Endothelial cell of hepatic sinusoid (primary cell): Measurements from ENCODE around the gene PLEKHG7.

ENCODE experiments used
- in situ Hi-C: cut with HindIII; loops from 2 replicates; pipeline ENCODE4 v1.10.0; 2017; ENCODE audit warnings: low sequenced_read_pairs

The PLEKHG7 gene

DNA sequence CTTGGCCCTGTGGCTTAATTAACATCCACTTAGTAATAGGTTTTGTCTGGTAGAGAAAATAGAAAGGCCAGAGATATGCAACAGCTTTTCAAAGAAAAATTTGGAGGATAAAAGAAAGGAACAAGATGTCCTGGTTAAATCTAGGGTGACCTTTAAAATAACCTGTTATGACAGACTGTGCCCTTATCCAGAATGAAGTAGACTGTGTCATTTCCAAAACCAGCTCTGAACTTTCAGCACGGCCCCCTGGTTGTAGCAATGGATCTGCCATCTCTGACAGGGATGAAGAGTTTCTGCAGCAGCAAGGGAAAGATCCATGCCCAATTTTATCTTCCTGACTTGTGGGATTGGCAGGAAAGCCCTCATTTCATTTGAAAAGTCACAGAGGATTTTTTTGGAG is 5.1 kb downstream of the PLEKHG7 start:
- in situ Hi-C loops, result no loop called here

- in situ Hi-C loops, result no loop called here
Observed at GRCh38 chr12:92715625-92716024, 12.8 kb downstream of the PLEKHG7 start.

- in situ Hi-C loops, result no loop called here
Observed at GRCh38 chr12:92717202-92717601, 14.4 kb downstream of the PLEKHG7 start.

- in situ Hi-C loops, result no loop called here
Observed at GRCh38 chr12:92718483-92718990, 15.7 kb downstream of the PLEKHG7 start.

GRCh38 chr12:92719674-92720073 is 16.9 kb downstream of the PLEKHG7 start:
- in situ Hi-C loops, result no loop called here

- in situ Hi-C loops, result no loop called here
Observed at GRCh38 chr12:92721130-92721529, 18.3 kb downstream of the PLEKHG7 start.

DNA sequence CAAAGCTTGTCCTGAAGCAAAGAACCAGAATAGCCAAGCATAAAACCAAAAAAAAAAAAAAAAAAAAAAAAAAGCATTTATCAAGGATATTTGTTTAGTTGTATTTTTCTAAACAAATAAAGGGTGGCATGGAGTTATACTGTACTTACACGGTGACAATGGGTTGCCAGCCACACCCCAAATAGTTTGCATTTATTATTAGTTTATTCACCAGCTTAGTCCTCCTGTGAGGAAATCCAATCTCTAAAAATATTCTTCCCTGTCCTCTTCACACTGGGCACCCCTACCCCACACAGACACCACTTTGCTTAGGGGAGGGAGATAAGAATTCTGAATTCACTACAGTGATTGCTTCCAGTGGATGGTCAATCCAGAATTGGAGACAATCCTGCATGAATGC is 18.9 kb downstream of the PLEKHG7 start:
- in situ Hi-C loops, result no loop called here

DNA sequence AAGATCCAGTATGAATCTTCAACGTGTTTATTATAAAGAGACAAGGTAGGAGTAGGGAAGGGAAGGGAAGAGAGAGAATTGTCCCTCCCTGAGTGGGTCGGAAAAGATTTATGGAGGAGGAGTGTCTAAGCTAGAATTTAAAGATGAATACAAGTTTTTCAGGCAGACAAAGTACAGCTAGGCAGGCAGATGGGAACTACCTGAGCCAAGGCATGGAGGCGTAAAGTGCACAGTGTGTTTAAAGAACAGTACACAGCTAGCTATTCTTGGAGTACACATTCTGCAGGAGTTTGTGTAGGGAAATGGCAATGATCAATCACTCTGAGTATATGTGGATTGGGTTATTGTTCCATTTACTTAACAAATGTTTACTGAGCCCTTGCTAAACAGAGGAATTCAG is 20.1 kb downstream of the PLEKHG7 start:
- in situ Hi-C loops, result no loop called here

GRCh38 chr12:92726850-92727249 is 24.1 kb downstream of the PLEKHG7 start:
- in situ Hi-C loops, result no loop called here

DNA sequence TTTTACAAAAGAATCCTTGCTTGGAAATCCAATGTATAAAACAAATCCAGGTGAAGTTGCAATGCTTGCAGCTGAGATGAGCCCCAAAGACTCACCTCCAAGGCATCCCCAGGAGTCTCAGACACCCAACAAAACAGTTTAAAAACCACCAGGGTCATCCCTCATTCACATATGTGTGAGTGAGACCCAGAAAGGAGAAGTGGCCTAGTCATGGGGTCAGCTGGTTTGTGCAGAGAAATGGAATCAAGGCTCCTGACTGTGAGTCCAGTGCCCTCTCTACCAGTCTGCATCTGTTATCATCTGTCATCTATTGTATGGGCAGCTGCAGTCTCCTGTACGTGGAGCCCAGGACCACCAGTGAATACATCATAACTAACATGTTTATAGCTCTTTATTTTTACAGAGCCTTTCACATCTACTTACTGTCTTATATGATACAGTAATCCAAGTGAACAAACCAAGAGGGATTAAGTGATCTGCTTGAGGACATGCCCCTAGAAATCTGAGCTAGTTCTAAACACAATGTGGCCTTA is 27.1 kb downstream of the PLEKHG7 start:
- in situ Hi-C loops, result loop anchor here (5.0 kb wide), 1 partner anchor 73 kb away; no protein-coding TSS in a partner anchor

- in situ Hi-C loops, result loop anchor here (5.0 kb wide), 1 partner anchor 73 kb away; no protein-coding TSS in a partner anchor
Observed at GRCh38 chr12:92730758-92731157, 28.0 kb downstream of the PLEKHG7 start.

- in situ Hi-C loops, result loop anchor here (5.0 kb wide), 1 partner anchor 75 kb away; no protein-coding TSS in a partner anchor
Observed at GRCh38 chr12:92732216-92732615, 29.4 kb downstream of the PLEKHG7 start.

DNA sequence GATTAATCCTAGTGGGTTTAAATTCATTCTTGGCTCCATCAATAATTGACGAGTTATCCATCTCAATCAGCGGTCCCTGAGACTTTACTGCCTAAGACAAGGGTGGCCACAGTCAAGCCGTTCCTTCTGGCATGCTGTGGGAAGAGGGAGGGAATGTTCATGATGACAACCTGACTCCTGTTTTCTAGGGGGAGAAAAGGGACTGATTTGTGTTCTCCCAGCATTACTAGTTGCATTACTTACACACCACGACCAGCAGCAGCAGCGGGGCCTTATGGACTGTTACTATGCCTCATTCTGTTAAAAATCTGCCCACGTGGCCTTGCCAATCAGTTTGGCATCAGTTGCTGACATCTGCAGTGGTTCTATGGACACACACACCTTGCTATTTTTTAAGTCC is 29.9 kb downstream of the PLEKHG7 start:
- in situ Hi-C loops, result loop anchor here (5.0 kb wide), 1 partner anchor 75 kb away; no protein-coding TSS in a partner anchor

GRCh38 chr12:92733181-92733580 is 30.4 kb downstream of the PLEKHG7 start:
- in situ Hi-C loops, result loop anchor here (5.0 kb wide), 1 partner anchor 76 kb away; no protein-coding TSS in a partner anchor

- in situ Hi-C loops, result loop anchor here (5.0 kb wide), 1 partner anchor 76 kb away; no protein-coding TSS in a partner anchor
Observed at GRCh38 chr12:92733661-92734060, 30.9 kb downstream of the PLEKHG7 start.

GRCh38 chr12:92735131-92735721 is 32.4 kb downstream of the PLEKHG7 start:
- in situ Hi-C loops, result no loop called here

DNA sequence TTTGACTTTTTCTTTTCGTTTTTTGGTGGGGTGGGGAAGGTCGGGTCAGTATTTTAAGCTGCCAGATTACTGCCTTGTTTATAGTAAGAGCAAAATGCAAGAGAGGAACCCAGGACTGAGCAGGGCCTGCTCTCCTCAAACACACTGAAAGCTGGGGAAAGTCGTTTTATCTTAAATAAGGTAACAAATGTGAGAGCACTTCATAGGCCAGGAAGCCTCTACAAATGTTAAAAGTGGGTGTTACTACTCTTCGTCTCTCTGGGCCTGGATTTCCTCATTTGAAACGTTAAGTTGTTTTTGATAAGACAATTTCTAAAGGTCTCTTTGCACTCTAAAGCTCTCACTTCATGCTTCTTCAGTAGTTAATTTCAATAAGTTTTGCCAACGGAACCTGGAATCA is 33.8 kb downstream of the PLEKHG7 start:
- in situ Hi-C loops, result no loop called here

- in situ Hi-C loops, result no loop called here
Observed at GRCh38 chr12:92737855-92738850, 35.4 kb downstream of the PLEKHG7 start.

DNA sequence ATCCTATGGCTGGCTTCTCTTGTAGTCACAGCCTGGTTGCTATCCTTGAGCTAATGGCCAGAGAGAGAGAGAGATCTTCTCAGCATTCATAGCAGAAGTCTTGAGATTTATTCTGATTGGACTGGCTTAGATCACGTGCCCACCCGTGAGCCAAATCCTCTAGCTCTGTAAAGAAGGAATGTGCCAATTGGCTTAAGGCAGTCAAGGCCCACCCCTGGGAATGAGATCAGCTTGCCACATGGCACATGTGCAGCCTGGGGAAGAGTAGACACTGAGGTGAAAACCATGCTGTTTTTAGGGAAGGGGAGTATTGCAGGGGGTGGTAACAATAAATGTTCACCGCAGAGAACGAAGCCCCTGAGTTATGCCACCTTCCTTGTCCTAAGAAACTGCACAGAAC is 36.3 kb downstream of the PLEKHG7 start:
- in situ Hi-C loops, result no loop called here

- in situ Hi-C loops, result no loop called here
Observed at GRCh38 chr12:92740411-92740810, 37.6 kb downstream of the PLEKHG7 start.

DNA sequence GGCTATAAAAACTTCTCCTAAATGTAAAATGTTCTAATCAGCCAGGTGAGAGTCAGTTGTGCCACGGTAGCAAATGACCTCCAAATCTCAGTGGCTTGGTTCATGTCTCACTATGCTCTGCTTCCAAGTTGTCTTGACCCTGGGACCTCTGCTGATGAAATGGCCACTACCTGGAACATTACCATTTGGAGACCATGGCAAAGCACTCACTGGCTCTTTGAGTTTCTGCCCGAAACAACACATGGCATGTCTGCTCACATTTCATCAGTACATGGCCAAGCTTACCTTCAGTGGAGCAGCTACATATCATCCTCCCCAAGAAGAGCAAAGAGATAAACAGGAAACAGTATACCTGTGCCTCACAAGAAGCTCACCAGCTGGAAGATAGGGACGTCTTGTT is 40.2 kb downstream of the PLEKHG7 start:
- in situ Hi-C loops, result no loop called here
